Astrocyte (in vitro differentiated cells and primary cell): Measurements from ENCODE around the gene FCER2. TPM values are rescaled to one million over a fixed set of nuclear protein-coding genes. Genes with fewer than 3 reads are reported as not detected.

Experiments used
- DNase-seq: peaks from one replicate; pipeline ENCODE4 v3.0.0-alpha.2; 2010; ENCODE audit warnings: low read depth
- FAIRE-seq: peaks from 2 replicates; lab custom pipeline; 2011; peaks lifted over from hg19 to GRCh38; lab: Jason Lieb, UNC
- H2AFZ ChIP-seq: 2 replicates; pipeline ENCODE4 v1.6.0; 2012; ENCODE audit warnings: low read depth, low read length, inconsistent platforms
- H3K27ac ChIP-seq: 2 replicates; pipeline ENCODE4 v1.5.1; 2011; ENCODE audit warnings: low read depth, low read length, inconsistent platforms
- H3K27me3 ChIP-seq: 2 replicates; pipeline ENCODE4 v1.6.0; 2011; ENCODE audit warnings: low read length, inconsistent platforms; ENCODE audit not compliant: insufficient read depth
- H3K36me3 ChIP-seq: 2 replicates; pipeline ENCODE4 v1.5.1; 2011; ENCODE audit warnings: low read length, inconsistent platforms; ENCODE audit not compliant: insufficient read depth
- H3K4me1 ChIP-seq: 2 replicates; pipeline ENCODE4 v1.5.1; 2011; ENCODE audit warnings: low read length, inconsistent platforms; ENCODE audit not compliant: insufficient read depth
- H3K4me2 ChIP-seq: 2 replicates; pipeline ENCODE4 v1.6.0; 2012; ENCODE audit warnings: low read length, inconsistent platforms
- H3K4me3 ChIP-seq: 2 replicates; pipeline ENCODE4 v1.5.1; 2011; ENCODE audit warnings: low read depth, mild to moderate bottlenecking, low read length, inconsistent platforms; ENCODE audit not compliant: insufficient read depth
- H3K79me2 ChIP-seq: 2 replicates; pipeline ENCODE4 v1.6.0; 2012; ENCODE audit warnings: mild to moderate bottlenecking, low read length, inconsistent platforms; ENCODE audit not compliant: insufficient read depth
- H3K9ac ChIP-seq: 2 replicates; pipeline ENCODE4 v1.6.0; 2012; ENCODE audit warnings: mild to moderate bottlenecking, low read length, inconsistent platforms
- H3K9me3 ChIP-seq: 2 replicates; pipeline ENCODE4 v1.5.1; 2012; ENCODE audit warnings: low read depth, mild to moderate bottlenecking, low read length, inconsistent platforms; ENCODE audit not compliant: insufficient read depth
- H4K20me1 ChIP-seq: 2 replicates; pipeline ENCODE4 v1.6.0; 2012; ENCODE audit warnings: low read length, inconsistent platforms; ENCODE audit not compliant: insufficient read depth
- H3K27ac Mint-ChIP-seq: one replicate; pipeline ENCODE4 v1.8.0; 2021; ENCODE audit warnings: mild to moderate bottlenecking, mixed read lengths; ENCODE audit not compliant: unreplicated experiment
- H3K27me3 Mint-ChIP-seq: one replicate; pipeline ENCODE4 v1.8.0; 2021; ENCODE audit warnings: low read depth, mixed read lengths; ENCODE audit not compliant: unreplicated experiment
- H3K36me3 Mint-ChIP-seq: one replicate; pipeline ENCODE4 v1.8.0; 2021; ENCODE audit warnings: low read depth, mixed read lengths; ENCODE audit not compliant: unreplicated experiment
- H3K4me1 Mint-ChIP-seq: one replicate; pipeline ENCODE4 v1.8.0; 2021; ENCODE audit warnings: low read depth, mixed read lengths; ENCODE audit not compliant: unreplicated experiment
- H3K4me3 Mint-ChIP-seq: one replicate; pipeline ENCODE4 v1.8.0; 2021; ENCODE audit warnings: mild to moderate bottlenecking, moderate library complexity, mixed read lengths; ENCODE audit not compliant: unreplicated experiment
- H3K9me3 Mint-ChIP-seq: one replicate; pipeline ENCODE4 v1.8.0; 2021; ENCODE audit warnings: mild to moderate bottlenecking, mixed read lengths; ENCODE audit not compliant: unreplicated experiment
- CTCF ChIP-seq: IDR thresholded peaks from 2 replicates; pipeline ENCODE4 v1.5.1; 2011; ENCODE audit warnings: low read depth, mild to moderate bottlenecking, inconsistent platforms, low read length, moderate library complexity; ENCODE audit not compliant: insufficient read depth
- EZH2 ChIP-seq: IDR thresholded peaks from 2 replicates; pipeline ENCODE4 v1.6.1; 2012; ENCODE audit warnings: mild to moderate bottlenecking, low read length, inconsistent platforms; ENCODE audit not compliant: insufficient read depth
- total RNA-seq: library from RNA; stranded (reverse); gene quantifications from 2 replicates; pipeline ENCODE4 v1.2.1, GENCODE V29; 2021

The FCER2 gene
- total RNA-seq, 1 donor from 2014 or later: not detected

- Mint-ChIP-seq H3K27ac (peak within 1 kb of the TSS; percentile 66), H3K27me3 (peaks cover 34% of the 10 kb centered on the region), H3K9me3 (no peaks in the 10 kb centered on the region), H3K36me3 (peaks cover 6% of the 10 kb centered on the region), H3K4me3 (peak within 1 kb of the TSS; percentile 89), H3K4me1 (no peaks in the 10 kb centered on the region)
- no peaks in the 10 kb centered on the region for H3K36me3 ChIP-seq
- H3K9ac ChIP-seq: peak within 1 kb of the TSS; percentile 97
- DNase-seq (peak; percentile 51), FAIRE-seq (no peak)
- peaks cover 5% of the 10 kb centered on the region for H3K27me3 ChIP-seq
- no peak for TF ChIP-seq EZH2
- TF ChIP-seq CTCF: peak; percentile 58
- H3K27ac ChIP-seq: peak within 1 kb of the TSS; percentile 65
- H4K20me1 ChIP-seq: peaks cover 30% of the 10 kb centered on the region
- peak within 1 kb of the TSS; percentile 92 for H2AFZ ChIP-seq
- peaks cover 13% of the 10 kb centered on the region for H3K79me2 ChIP-seq
- peak within 1 kb of the TSS; percentile 98 for H3K4me2 ChIP-seq
- no peaks in the 10 kb centered on the region for H3K9me3 ChIP-seq
- H3K4me3 ChIP-seq: peak within 1 kb of the TSS; percentile 87
- H3K4me1 ChIP-seq: peaks cover 8% of the 10 kb centered on the region
These were observed 21.2 kb downstream of the FCER2 start, which contains the start of gene TRAPPC5 for GRCh38 chr19:7680606-7681339. Gene TRAPPC5 (plus strand): TSS chr19:7680833. CDS start chr19:7682254, 1,421 bp downstream.

- FAIRE-seq (no peak), DNase-seq (no peak)
- peaks cover 35% of the 10 kb centered on the region for H3K27me3 Mint-ChIP-seq
- Histone ChIP-seq H3K4me3 (peak overlapping the region; percentile 87), H3K9ac (no peak overlapping the region), H3K9me3 (no peaks in the 10 kb centered on the region), H3K36me3 (no peaks in the 10 kb centered on the region), H3K4me2 (peak overlapping the region; percentile 98), H2AFZ (peak overlapping the region; percentile 92), H4K20me1 (peaks cover 23% of the 10 kb centered on the region), H3K27me3 (peaks cover 5% of the 10 kb centered on the region), H3K27ac (no peak overlapping the region), H3K4me1 (peaks cover 8% of the 10 kb centered on the region), H3K79me2 (peaks cover 13% of the 10 kb centered on the region)
- H3K4me1 Mint-ChIP-seq: no peaks in the 10 kb centered on the region
- peak overlapping the region; percentile 80 for H3K4me3 Mint-ChIP-seq
- no peaks in the 10 kb centered on the region for H3K9me3 Mint-ChIP-seq
- peaks cover 1% of the 10 kb centered on the region for H3K36me3 Mint-ChIP-seq
- TF ChIP-seq EZH2: no peak
- TF ChIP-seq CTCF: no peak
- peak overlapping the region; percentile 66 for H3K27ac Mint-ChIP-seq
These were observed 21.9 kb downstream of the FCER2 start for GRCh38 chr19:7679771-7680605.
